SKM-1 (cell line): ENCODE data around the gene SLC15A4.
"Not testable (repeated sequence)": the region's sequence is repeated elsewhere in the genome, so short reads cannot be mapped to it uniquely, and the experiment has no call there.

Experiments
- DNase-seq: peaks from one replicate; lab custom pipeline; 2025; ENCODE audit not compliant: unreplicated experiment; lab: John Stamatoyannopoulos, UW

Gene SLC15A4

GRCh38 chr12:128814411-128815261, 9.1 kb downstream of the SLC15A4 start:
- no peak for DNase-seq

DNA sequence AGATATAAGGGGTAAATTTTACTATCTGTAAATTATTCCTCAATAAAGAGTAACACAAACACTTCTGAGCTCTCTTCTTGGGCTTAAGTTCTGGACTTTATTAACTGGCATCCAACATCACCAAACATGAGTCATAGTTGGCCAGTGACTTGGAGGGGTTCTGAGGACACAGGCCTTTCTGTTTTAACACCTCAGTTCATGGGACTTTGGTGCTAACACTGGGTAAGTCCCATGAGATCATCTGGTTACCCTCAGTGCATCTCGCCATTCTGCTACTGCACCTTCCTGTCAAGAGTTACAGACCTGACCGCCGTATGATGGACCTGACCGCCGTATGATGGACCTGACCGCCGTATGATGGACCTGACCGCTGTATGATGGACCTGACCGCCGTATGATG, 9.9 kb downstream of the SLC15A4 start:
- no peak for DNase-seq

- DNase-seq = no peak
These were observed 10.4 kb downstream of the SLC15A4 start for GRCh38 chr12:128813392-128813791.

- no peak for DNase-seq
These were observed 12.0 kb downstream of the SLC15A4 start for GRCh38 chr12:128811806-128812205.

DNA sequence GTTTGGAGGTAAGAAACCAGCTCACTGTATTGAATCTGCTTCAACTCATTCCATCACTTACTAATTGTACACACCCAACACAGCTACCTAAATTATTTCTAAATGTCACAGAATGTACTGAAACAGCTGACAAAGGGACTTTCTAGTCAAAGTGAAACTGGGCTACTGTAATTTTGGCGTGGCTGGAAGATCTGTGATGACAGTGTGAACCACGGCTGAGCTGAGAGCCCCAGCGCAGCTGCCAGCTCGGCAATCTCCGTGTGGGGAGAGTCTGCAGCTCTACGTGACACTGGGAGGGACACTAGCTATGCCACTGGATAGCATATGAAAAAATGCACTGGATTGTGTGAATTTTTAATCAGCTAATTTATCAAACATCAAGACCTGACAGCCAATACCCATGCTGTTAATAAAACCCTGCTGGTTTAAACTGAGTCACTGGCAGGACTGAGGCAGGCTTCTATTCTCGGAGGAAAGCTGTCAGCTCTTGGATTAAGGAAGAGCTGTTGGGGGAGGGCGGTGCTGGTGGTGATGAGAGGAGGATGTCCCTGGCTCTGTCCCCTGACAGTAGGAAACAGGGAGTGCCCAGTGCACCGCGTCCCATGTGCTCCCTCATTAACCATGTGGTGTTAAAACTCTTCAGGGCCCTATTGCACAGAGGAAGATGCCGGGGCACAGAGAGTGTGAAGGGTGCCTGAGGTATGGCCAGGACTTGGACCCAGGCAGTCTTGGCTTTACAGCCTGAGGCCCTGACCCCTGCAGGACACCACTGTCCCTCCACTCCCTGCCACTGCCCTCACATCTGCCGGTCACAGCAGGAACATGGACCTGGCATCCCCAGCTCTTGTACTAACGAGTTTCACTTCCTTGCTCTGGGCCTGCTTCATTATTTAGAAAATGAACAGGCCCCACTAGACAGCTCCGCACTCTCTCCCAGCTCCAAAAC, 13.3 kb downstream of the SLC15A4 start:
- no peak for DNase-seq

DNA sequence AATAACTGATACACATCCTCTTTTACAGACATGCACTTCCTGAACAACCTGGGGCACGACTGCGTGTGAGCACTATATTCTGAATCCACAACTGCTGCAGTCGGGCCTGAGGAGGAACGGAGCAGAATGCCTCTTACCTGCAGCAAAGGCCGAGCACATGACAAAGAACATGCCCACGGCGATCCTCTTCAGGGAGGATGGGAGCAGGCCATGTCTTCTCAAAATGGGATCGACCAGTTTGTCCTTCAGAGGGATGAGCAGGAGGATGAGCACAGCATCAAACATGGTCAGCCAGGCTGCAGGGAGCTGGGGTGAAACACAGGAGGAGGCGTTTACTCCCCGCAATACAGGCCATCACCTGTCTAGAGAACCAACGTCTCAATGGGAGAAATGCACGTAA, 15.1 kb downstream of the SLC15A4 start:
- no peak for DNase-seq

DNA sequence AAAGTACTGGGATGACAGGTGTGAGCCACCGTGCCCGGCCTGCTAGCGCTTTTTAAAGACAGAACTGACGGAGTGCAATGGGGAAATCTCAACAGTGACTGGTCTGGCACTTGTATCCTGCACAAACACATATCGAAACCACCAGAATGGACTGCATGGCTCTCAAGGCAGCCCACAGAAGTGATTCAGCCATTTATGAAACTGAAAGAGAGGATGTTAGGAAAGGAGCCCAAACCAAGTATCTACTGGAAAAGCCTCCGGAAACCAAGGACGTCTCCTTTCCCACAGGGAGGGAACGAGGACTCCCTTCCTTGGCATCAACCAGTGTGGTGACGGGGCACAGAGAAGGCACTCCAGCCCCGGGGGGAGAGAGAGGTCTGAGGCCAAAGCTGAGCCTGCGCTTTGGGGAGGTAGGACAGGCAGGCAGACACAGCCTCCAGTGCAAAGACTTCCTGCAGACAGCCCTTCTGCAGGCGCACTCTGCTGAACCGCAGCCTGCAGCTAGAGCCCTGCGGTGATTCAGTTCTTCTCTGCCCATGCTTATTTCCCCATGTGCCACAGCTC, 16.5 kb downstream of the SLC15A4 start:
- no peak for DNase-seq

GRCh38 chr12:128806573-128806972, 17.2 kb downstream of the SLC15A4 start:
- no peak for DNase-seq

GRCh38 chr12:128805406-128805805, 18.4 kb downstream of the SLC15A4 start:
- not testable (repeated sequence) for DNase-seq

GRCh38 chr12:128804762-128805161, 19.0 kb downstream of the SLC15A4 start:
- no peak for DNase-seq

DNA sequence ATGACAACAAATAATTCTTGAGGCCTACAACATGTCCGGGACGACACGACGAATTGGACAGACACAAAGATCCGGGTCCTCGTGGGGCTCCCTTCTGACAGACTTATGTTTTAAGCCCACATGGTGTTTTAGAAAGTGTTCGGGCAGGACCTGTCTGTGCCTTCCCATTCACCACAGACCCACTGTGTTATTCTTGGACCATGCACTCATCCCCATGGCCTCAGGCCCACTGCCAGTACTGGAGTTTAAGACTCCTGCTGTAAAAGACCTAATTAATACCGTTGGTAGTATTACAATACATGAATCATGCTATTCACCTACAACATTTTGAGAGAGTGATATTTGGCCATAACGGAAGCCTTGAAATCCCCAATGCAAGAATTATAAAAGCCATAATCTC, 20.0 kb downstream of the SLC15A4 start:
- no peak for DNase-seq

DNA sequence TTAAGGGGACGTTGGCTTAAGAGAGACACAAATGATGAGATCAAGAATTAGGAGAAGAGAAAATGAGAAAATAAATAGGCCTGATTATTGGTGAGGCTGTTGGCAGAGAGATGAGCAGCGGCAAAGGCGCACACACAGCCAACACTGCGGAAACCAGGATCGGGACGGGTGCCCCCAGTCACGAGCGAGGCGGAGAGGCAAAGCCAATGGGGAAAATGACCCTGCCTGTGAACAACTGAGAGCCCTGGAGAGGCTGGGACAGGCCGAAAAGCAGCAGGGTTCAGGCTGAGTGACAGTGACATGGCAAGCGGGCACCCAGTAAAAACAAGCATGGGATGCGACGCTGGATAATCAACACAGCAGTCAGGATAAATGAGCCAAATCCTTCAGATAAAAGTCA, 21.0 kb downstream of the SLC15A4 start:
- DNase-seq = no peak

- no peak for DNase-seq
These were observed 21.8 kb downstream of the SLC15A4 start for GRCh38 chr12:128801879-128802391.

GRCh38 chr12:128800606-128801005, 23.2 kb downstream of the SLC15A4 start:
- no peak for DNase-seq

- no peak for DNase-seq
These were observed 25.0 kb downstream of the SLC15A4 start for GRCh38 chr12:128798571-128799341.

GRCh38 chr12:128797119-128798118, 26.3 kb downstream of the SLC15A4 start:
- DNase-seq = no peak

DNA sequence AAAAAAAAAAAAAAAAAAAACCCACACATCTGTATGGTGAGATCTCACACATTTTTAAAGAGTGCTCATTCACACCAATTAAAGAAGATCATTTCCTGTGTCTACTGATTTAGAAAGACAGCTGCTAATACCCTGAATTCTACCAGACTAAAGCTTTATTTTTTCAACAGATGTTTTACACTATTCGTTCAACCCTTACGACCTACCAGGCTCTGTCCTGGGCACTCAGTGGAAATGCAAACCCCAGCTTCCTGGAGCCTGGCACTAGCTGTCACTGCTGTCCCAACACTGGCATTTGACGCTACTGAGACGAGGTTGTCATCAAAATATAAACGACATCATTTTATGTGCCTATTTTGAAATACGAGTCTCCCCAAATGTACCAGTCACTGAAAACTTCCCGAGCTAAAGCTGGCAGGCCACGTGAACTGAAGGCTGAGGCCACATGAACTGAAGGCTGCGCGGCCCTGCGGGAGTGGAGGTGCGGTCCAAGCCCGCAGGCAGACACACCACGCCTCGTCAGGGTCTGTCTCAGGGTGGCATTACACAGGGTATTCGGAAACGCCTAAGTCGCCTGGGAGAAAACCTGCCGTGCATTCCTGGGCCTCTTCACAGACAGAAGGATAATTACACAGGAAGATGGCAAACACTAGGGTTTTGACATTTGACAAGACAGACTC, 27.2 kb downstream of the SLC15A4 start:
- no peak for DNase-seq

DNA sequence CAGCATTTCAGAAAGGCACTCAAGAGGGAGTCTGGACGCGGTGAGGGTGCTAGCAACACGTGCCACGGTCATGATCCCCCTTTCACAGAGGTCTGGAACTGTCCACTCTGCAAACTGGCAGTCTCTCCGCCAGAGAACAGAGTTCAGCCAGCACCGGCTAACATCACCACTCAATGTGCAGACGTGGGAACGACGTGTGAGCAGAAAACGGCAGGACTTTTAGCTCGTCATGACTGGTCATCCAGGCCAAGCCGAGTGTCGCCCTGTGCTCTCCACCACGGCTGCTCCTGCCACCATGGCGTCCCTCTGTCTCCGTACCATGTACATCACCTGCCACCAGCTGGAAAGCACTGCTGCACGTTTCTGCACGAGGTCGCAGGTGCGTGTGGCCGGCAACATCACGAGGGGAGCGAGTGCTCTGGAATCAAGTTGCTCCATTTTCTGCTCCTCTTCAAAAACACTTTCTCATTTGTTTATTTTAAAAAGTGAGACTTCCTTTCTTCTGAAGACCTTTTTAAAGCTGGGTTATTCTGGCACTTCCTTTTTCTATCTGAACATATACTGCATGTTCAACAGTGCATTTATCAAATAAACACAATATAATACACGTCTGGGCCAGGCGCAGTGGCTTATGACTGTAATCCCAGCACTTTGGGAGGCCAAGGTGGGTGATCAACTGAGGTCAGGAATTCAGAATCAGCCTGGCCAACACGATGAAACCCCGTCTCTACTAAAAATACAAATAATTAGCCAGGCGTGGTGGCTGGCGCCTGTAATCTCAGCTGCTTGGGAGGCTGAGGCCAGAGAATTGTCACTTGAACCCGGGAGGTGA, 28.0 kb downstream of the SLC15A4 start:
- DNase-seq = no peak
